HCT116 (cell line): ENCODE measurements around the gene NPEPL1. TPM values are rescaled to one million over a fixed set of nuclear protein-coding genes. Genes with fewer than 3 reads are reported as not detected.

Experiments
- ATAC-seq: fragments of 200-7000 bp; cut with Tn5 transposase; 2 replicates; pipeline ENCODE4 v1.9.1; 2020; ENCODE audit warnings: mild to moderate bottlenecking, moderate library complexity
- BruUV-seq: library from RNA; stranded (reverse); fragments of 400-500 nt; replicated peaks from 2 replicates; lab custom pipeline; 2021; lab: Mats Ljungman, UMichigan
- CTCF ChIA-PET: fragments of 300-600 bp; sonication (Branson Sonifier 250); formaldehyde crosslinking; loops from one replicate; lab custom pipeline; 2021; ENCODE audit warnings: antibody characterized with exemption; lab: Charles Lee
- POLR2A ChIA-PET: fragments of 300-600, 350-600 bp; sonication (Branson Sonifier 250); formaldehyde crosslinking; loops from one replicate; lab custom pipeline; 2021; ENCODE audit warnings: antibody characterized with exemption; lab: Charles Lee
- RAD21 ChIA-PET, 2 experiments: fragments of 300-600 bp; sonication (Branson Sonifier 250); formaldehyde crosslinking; loops; one replicate each; lab custom pipeline; 2023; ENCODE audit warnings: low total read pairs in 2 of 2; ENCODE audit not compliant: uncharacterized antibody in 2 of 2, unreplicated experiment in 2 of 2, low non-redundant PET in 1 of 2; lab: Charles Lee
- DNase-seq: peaks from one replicate; pipeline ENCODE4 v3.0.0-alpha.2; 2010; ENCODE audit warnings: low read depth, low spot score
- H2AFZ ChIP-seq: fragments of 200-600 bp; shearing (Covaris generic), sonication (generic); 2 replicates; pipeline ENCODE4 v1.6.1; 2017; ENCODE audit warnings: low read depth, mixed run types, mixed read lengths, antibody characterized with exemption, low read length; ENCODE audit not compliant: poor library complexity, severe bottlenecking
- H3K27ac ChIP-seq: 2 replicates; pipeline ENCODE4 v1.5.1; 2012; ENCODE audit warnings: low read depth, low read length
- H3K27me3 ChIP-seq: fragments of 200-600 bp; sonication (generic); 2 replicates; pipeline ENCODE4 v1.6.1; 2016; ENCODE audit warnings: mixed run types, low read length, mixed read lengths; ENCODE audit not compliant: insufficient read depth
- H3K36me3 ChIP-seq, 2 experiments: fragments of 200-500 bp in 1 of 2; fragments of 200-600 bp in 1 of 2; sonication (Bioruptor generic) in 1 of 2; sonication (generic) in 1 of 2; 2 replicates each; pipeline versions ENCODE4 v1.5.1 to v1.6.1; 2014 to 2016; ENCODE audit warnings: low read length in 2 of 2, inconsistent platforms in 1 of 2, mixed read lengths in 1 of 2, mixed run types in 1 of 2; ENCODE audit not compliant: insufficient read depth in 2 of 2, control insufficient read depth in 1 of 2
- H3K4me1 ChIP-seq, 2 experiments: fragments of 200-600 bp in 1 of 2; sonication (generic) in 1 of 2; 2 replicates each; pipeline versions ENCODE4 v1.5.1 to v1.6.1; 2012 to 2017; ENCODE audit warnings: low read length in 2 of 2, inconsistent platforms in 1 of 2, mild to moderate bottlenecking in 1 of 2, mixed read lengths in 1 of 2, mixed run types in 1 of 2, moderate library complexity in 1 of 2; ENCODE audit not compliant: insufficient read depth in 2 of 2, control insufficient read depth in 1 of 2
- H3K4me2 ChIP-seq: fragments of 200-600 bp; sonication (generic); 2 replicates; pipeline ENCODE4 v1.6.1; 2017; ENCODE audit warnings: mixed run types, low read length, mixed read lengths
- H3K4me3 ChIP-seq, 2 experiments: fragments of 200-600 bp in 1 of 2; sonication (generic) in 1 of 2; replicated peaks in 1 of 2; 2 replicates each; pipeline ENCODE4 v1.5.1; 2011 to 2016; ENCODE audit warnings: low read length in 2 of 2, control low read depth in 1 of 2, low read depth in 1 of 2, mild to moderate bottlenecking in 1 of 2, mixed read lengths in 1 of 2, mixed run types in 1 of 2
- H3K79me2 ChIP-seq: fragments of 200-600 bp; sonication (generic); 2 replicates; pipeline ENCODE4 v1.6.1; 2017; ENCODE audit warnings: mild to moderate bottlenecking, mixed run types, low read length, moderate library complexity, mixed read lengths; ENCODE audit not compliant: insufficient read depth
- H3K9ac ChIP-seq: fragments of 200-600 bp; sonication (generic); 2 replicates; pipeline ENCODE4 v1.6.1; 2016; ENCODE audit warnings: low read length, mixed read lengths
- H3K9me2 ChIP-seq: fragments of 200-600 bp; sonication (generic), shearing (Covaris generic); 2 replicates; pipeline ENCODE4 v1.6.1; 2017; ENCODE audit warnings: mixed run types, mild to moderate bottlenecking, moderate library complexity; ENCODE audit not compliant: insufficient read depth
- H3K9me3 ChIP-seq, 2 experiments: fragments of 200-500 bp in 1 of 2; fragments of 200-600 bp in 1 of 2; sonication (Bioruptor generic) in 1 of 2; sonication (generic) in 1 of 2; 2 replicates each; pipeline ENCODE4 v1.6.1; 2014 to 2017; ENCODE audit warnings: low read length in 2 of 2, mixed read lengths in 2 of 2, inconsistent platforms in 1 of 2, low read depth in 1 of 2, mild to moderate bottlenecking in 1 of 2, mixed run types in 1 of 2, moderate library complexity in 1 of 2; ENCODE audit not compliant: control insufficient read depth in 1 of 2, insufficient read depth in 1 of 2
- H4K20me1 ChIP-seq: fragments of 200-600 bp; sonication (generic), shearing (Covaris generic); 2 replicates; pipeline ENCODE4 v1.6.1; 2017; ENCODE audit warnings: mixed run types, mild to moderate bottlenecking, moderate library complexity; ENCODE audit not compliant: insufficient read depth
- CBX3 ChIP-seq: IDR thresholded peaks from 2 replicates; pipeline ENCODE4 v1.6.1; 2012; ENCODE audit warnings: low read depth
- CTCF ChIP-seq, 3 experiments: fragments of 200-600 bp in 1 of 3; sonication (generic) in 1 of 3; IDR thresholded peaks in 2 of 3; conservative IDR thresholded peaks in 1 of 3; 2 replicates each; pipeline ENCODE4 v1.5.1; 2012 to 2017; ENCODE audit warnings: low read depth in 2 of 3, low read length in 2 of 3, antibody characterized with exemption in 1 of 3, borderline replicate concordance in 1 of 3, control low read depth in 1 of 3, mild to moderate bottlenecking in 1 of 3, mixed read lengths in 1 of 3, mixed run types in 1 of 3, moderate library complexity in 1 of 3; ENCODE audit not compliant: insufficient read depth in 1 of 3
- EGR1 ChIP-seq: IDR thresholded peaks from 2 replicates; pipeline ENCODE4 v1.6.1; 2012; ENCODE audit warnings: low read depth
- ELF1 ChIP-seq: IDR thresholded peaks from 2 replicates; pipeline ENCODE4 v1.6.1; 2012; ENCODE audit warnings: low read depth, borderline replicate concordance
- EZH2phosphoT487 ChIP-seq: fragments of 200-600 bp; IDR thresholded peaks from 2 replicates; pipeline ENCODE4 v1.6.1; 2018; ENCODE audit warnings: antibody characterized with exemption, borderline replicate concordance
- JUND ChIP-seq: IDR thresholded peaks from 2 replicates; pipeline ENCODE4 v1.6.1; 2012
- MAX ChIP-seq: IDR thresholded peaks from 2 replicates; pipeline ENCODE4 v1.6.1; 2012
- POLR2A ChIP-seq: IDR thresholded peaks from 2 replicates; pipeline ENCODE4 v1.7.0; 2011; ENCODE audit warnings: borderline replicate concordance; ENCODE audit not compliant: insufficient read depth, insufficient read length; ENCODE audit errors: extremely low read depth
- POLR2AphosphoS5 ChIP-seq: IDR thresholded peaks from 2 replicates; pipeline ENCODE4 v1.6.1; 2011; ENCODE audit warnings: mild to moderate bottlenecking, low read depth, low read length, moderate library complexity
- RAD21 ChIP-seq: IDR thresholded peaks from 2 replicates; pipeline ENCODE4 v1.6.1; 2012; ENCODE audit warnings: low read depth, mild to moderate bottlenecking
- SIN3A ChIP-seq: IDR thresholded peaks from 2 replicates; pipeline ENCODE4 v1.6.1; 2012; ENCODE audit warnings: low read depth
- SP1 ChIP-seq: IDR thresholded peaks from 2 replicates; pipeline ENCODE4 v1.6.1; 2012; ENCODE audit warnings: low read depth
- TCF7L2 ChIP-seq: IDR thresholded peaks from 2 replicates; pipeline ENCODE4 v1.7.0; 2011; ENCODE audit warnings: borderline replicate concordance, inconsistent platforms; ENCODE audit not compliant: insufficient read depth, insufficient read length; ENCODE audit errors: extremely low read depth
- ZFX ChIP-seq: fragments of 450-650 bp; IDR thresholded peaks from 2 replicates; pipeline ENCODE4 v1.6.1; 2017
- ZNF274 ChIP-seq: fragments of 200-500 bp; sonication (Bioruptor generic); IDR thresholded peaks from 2 replicates; pipeline ENCODE4 v1.6.1; 2014; ENCODE audit warnings: mild to moderate bottlenecking, low read depth, low read length, inconsistent platforms
- intact Hi-C: fragments of 100-400 bp; cut with micrococcal nuclease; formaldehyde crosslinking; loops from 2 replicates; pipeline ENCODE4 v1.10.0; 2022
- total RNA-seq: library from RNA; stranded (reverse); gene quantifications from one replicate; pipeline ENCODE4 v1.2.1, GENCODE V29; 2021; ENCODE audit not compliant: unreplicated experiment
- TF ChIP-seq, protein P1 (sequence below): IDR thresholded peaks from 2 replicates; pipeline ENCODE4 v1.6.1; 2011; ENCODE audit warnings: mild to moderate bottlenecking, low read length, moderate library complexity; ENCODE audit not compliant: insufficient replicate concordance; ENCODE audit errors: extremely low read depth
- TF ChIP-seq, protein P2 (sequence below): IDR thresholded peaks from 2 replicates; pipeline ENCODE4 v1.6.1; 2012; ENCODE audit warnings: low read depth

The NPEPL1 gene
- total RNA-seq, 1 experiment from 2014 or later: 16.6 TPM

DNA sequence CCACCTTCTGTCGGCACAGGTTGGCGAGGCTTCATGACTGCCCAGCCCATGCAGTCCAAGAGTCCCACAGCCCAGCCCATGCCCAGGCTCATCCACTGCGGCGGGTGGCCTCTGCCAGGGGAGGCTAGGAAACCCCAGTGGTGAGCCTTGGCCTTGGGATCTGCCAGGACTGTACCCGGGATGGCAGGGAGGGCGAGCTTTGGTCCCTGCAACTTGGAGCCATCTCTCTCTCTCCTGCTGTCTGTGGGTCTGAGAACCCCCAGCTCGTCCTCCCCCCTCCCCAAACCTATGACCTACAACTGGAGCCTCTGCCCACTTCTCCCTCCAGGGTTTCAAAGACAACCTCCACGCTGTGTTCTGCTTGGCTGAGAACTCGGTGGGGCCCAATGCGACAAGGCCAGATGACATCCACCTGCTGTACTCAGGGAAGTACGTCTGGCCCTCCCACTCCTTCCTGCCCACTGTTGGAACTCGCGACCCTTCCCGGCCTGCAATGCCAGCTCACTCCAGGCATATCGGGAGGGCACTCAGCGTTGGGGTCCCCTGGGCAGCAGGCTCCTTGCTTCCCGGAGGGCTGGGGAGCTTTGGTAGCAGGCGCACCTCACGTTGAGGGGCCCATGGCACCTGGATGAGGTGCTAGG lies 19.7 kb downstream of the NPEPL1 start:
- ATAC-seq: no peak
- TF ChIP-seq EZH2phosphoT487 (no peak), POLR2AphosphoS5 (no peak), RAD21 (no peak), JUND (no peak), MAX (no peak), EGR1 (no peak), SIN3A (no peak), ZFX (no peak), CBX3 (no peak), ZNF274 (no peak), ELF1 (no peak), CTCF (IDR thresholded peaks at IDR 0.05 in 2 of 3, conservative IDR thresholded peaks at IDR 0.05 in 1 of 3; ENCODE audit: borderline replicate concordance in 1 of 3, insufficient read depth in 1 of 3, low read depth in 2 of 3, low read length in 2 of 3) (no peak), TCF7L2 (no peak), SP1 (no peak), POLR2A (no peak)
- TF ChIP-seq, protein P1, sequence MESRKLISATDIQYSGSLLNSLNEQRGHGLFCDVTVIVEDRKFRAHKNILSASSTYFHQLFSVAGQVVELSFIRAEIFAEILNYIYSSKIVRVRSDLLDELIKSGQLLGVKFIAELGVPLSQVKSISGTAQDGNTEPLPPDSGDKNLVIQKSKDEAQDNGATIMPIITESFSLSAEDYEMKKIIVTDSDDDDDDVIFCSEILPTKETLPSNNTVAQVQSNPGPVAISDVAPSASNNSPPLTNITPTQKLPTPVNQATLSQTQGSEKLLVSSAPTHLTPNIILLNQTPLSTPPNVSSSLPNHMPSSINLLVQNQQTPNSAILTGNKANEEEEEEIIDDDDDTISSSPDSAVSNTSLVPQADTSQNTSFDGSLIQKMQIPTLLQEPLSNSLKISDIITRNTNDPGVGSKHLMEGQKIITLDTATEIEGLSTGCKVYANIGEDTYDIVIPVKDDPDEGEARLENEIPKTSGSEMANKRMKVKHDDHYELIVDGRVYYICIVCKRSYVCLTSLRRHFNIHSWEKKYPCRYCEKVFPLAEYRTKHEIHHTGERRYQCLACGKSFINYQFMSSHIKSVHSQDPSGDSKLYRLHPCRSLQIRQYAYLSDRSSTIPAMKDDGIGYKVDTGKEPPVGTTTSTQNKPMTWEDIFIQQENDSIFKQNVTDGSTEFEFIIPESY: no peak
- TF ChIP-seq, protein P2, sequence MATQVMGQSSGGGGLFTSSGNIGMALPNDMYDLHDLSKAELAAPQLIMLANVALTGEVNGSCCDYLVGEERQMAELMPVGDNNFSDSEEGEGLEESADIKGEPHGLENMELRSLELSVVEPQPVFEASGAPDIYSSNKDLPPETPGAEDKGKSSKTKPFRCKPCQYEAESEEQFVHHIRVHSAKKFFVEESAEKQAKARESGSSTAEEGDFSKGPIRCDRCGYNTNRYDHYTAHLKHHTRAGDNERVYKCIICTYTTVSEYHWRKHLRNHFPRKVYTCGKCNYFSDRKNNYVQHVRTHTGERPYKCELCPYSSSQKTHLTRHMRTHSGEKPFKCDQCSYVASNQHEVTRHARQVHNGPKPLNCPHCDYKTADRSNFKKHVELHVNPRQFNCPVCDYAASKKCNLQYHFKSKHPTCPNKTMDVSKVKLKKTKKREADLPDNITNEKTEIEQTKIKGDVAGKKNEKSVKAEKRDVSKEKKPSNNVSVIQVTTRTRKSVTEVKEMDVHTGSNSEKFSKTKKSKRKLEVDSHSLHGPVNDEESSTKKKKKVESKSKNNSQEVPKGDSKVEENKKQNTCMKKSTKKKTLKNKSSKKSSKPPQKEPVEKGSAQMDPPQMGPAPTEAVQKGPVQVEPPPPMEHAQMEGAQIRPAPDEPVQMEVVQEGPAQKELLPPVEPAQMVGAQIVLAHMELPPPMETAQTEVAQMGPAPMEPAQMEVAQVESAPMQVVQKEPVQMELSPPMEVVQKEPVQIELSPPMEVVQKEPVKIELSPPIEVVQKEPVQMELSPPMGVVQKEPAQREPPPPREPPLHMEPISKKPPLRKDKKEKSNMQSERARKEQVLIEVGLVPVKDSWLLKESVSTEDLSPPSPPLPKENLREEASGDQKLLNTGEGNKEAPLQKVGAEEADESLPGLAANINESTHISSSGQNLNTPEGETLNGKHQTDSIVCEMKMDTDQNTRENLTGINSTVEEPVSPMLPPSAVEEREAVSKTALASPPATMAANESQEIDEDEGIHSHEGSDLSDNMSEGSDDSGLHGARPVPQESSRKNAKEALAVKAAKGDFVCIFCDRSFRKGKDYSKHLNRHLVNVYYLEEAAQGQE: no peak
- no peak overlapping the region for H3K27ac ChIP-seq
- H3K4me2 ChIP-seq: no peak overlapping the region
- H3K4me1 ChIP-seq: no peaks in the 10 kb centered on the region
- H3K79me2 ChIP-seq: no peaks in the 10 kb centered on the region
- intact Hi-C loops: no loop called here
- BruUV-seq: no TSS peak
- RAD21 ChIA-PET: no interaction called here
- no peak overlapping the region for H3K9ac ChIP-seq
- H3K4me3 ChIP-seq: no peak overlapping the region
- DNase-seq: no peak
- no peaks in the 10 kb centered on the region for H4K20me1 ChIP-seq
- H3K27me3 ChIP-seq: no peaks in the 10 kb centered on the region
- POLR2A ChIA-PET: no interaction called here
- H3K9me3 ChIP-seq: no peaks in the 10 kb centered on the region
- H3K9me2 ChIP-seq: no peaks in the 10 kb centered on the region
- H2AFZ ChIP-seq: no peak overlapping the region
- no peaks in the 10 kb centered on the region for H3K36me3 ChIP-seq
- CTCF ChIA-PET: interaction anchor here (0.6 to 1.6 kb wide), 2 partner anchors 21 to 231 kb away, joined by 3 to 4 read pairs; no protein-coding TSS in a partner anchor
